GM12864 (cell line): Measurements from ENCODE around the gene ZNF827.

Experiments
- DNase-seq: peaks from one replicate; pipeline ENCODE4 v3.0.0-alpha.2; 2011; ENCODE audit warnings: low read depth
- H3K4me3 ChIP-seq: 2 replicates; pipeline ENCODE4 v1.5.1; 2011; ENCODE audit warnings: mild to moderate bottlenecking, low read depth, low read length, control low read depth
- TF ChIP-seq, protein P1 (sequence below): IDR thresholded peaks from 2 replicates; pipeline ENCODE4 v1.5.1; 2011; ENCODE audit warnings: low read depth, mild to moderate bottlenecking, moderate library complexity, low read length, control low read depth, inconsistent platforms; ENCODE audit errors: missing control alignments

The ZNF827 gene

DNA sequence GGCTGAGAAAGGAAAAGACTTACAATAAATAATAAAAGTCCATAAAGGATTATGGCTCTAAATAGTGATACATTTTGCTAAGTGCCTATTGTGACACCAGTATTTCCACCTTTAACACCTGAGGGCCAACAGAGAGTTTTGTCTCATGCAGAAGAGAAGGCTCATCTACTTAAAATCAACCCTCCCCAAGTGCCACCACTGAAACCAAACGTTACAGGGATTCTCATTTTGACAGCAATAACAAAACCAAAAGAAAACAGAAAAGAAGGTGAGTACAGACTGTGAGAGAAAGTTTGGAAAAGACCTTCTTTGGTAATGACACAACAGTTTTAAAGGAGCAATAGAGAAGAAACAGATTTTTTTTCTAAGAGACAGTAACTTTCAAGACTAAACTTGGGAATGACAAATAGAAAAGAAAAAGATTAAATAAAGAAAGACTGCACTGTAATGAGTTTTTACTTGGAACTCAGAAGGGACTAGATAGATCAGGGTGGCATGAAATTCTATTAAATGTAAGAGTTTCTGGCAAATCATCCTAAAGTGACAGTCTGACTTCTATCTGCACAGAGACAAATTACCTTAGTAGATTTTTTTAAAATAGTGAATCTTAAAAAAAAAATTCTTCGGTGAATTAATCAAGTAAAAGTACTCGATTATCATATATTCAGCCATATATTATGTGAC is 109.7 kb downstream of the ZNF827 start:
- TF ChIP-seq, protein P1, sequence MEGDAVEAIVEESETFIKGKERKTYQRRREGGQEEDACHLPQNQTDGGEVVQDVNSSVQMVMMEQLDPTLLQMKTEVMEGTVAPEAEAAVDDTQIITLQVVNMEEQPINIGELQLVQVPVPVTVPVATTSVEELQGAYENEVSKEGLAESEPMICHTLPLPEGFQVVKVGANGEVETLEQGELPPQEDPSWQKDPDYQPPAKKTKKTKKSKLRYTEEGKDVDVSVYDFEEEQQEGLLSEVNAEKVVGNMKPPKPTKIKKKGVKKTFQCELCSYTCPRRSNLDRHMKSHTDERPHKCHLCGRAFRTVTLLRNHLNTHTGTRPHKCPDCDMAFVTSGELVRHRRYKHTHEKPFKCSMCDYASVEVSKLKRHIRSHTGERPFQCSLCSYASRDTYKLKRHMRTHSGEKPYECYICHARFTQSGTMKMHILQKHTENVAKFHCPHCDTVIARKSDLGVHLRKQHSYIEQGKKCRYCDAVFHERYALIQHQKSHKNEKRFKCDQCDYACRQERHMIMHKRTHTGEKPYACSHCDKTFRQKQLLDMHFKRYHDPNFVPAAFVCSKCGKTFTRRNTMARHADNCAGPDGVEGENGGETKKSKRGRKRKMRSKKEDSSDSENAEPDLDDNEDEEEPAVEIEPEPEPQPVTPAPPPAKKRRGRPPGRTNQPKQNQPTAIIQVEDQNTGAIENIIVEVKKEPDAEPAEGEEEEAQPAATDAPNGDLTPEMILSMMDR, result no peak
- DNase-seq, result peak; percentile 61

DNA sequence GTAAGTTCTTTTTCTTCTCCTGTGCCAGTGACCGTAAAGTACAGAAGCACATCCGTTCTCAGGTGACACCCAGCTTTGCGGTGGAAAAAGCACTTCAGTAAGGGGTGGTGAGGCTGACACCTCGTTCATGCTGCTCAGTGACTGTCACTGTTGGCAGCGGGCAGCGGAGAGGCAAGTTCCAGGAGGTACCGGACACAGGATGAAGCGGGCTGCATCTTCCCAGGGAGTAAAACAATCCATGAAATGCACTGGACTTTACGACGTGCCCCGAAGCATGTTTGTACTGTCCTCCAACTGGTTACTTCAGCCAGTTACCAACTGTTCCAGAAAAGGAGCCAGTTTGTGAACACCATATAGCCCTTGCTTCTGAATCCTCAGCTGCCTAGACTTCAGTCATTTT is 110.7 kb downstream of the ZNF827 start:
- TF ChIP-seq, protein P1, result no peak
- H3K4me3 ChIP-seq, result no peak overlapping the region
- no peak for DNase-seq

More for the DNA sequence above, 109.7 kb downstream of the ZNF827 start:
- no peak overlapping the region for H3K4me3 ChIP-seq

DNA sequence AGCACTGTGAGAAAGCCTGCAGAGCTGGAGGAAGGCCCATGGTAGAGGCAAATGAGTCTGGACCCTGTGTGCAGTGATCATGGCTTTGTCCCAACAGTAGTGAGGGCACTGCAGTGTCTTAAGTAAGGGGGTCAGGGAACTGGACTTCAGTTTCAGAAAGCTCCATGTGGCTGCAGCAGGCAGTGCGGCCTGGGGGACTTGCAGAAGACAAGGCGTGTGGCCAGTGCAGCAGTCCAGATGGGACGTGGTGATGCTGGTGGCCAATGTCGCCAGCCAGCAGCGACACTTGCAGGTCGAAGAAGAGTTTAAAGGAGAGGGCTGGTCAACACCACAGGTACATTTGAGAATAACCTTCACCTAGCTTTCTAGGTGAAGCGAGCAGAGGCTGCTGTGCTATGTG is 113.4 kb downstream of the ZNF827 start:
- no peak for DNase-seq
- TF ChIP-seq, protein P1, result peak; percentile 10
- H3K4me3 ChIP-seq, result no peak overlapping the region

DNA sequence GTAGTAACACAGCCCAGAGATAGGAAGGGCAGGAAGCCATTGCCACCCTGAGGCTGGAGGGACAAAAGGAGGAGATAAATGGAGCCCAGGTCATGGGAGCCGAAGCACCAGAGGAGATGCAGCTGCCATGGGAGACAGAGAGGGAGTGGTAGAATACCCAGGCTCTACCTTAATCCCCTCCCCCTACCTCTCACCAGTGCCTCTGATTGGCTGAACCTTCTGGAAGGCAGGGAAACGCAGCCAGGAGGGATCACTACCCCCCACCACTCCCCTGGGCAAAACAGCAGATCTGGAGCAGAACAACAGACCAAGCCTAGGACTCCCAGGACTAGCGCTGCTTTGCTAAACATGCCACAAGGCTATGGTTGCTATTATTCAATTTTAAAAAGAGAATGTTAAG is 114.2 kb downstream of the ZNF827 start:
- TF ChIP-seq, protein P1, result no peak
- DNase-seq, result no peak
- H3K4me3 ChIP-seq, result no peak overlapping the region

DNA sequence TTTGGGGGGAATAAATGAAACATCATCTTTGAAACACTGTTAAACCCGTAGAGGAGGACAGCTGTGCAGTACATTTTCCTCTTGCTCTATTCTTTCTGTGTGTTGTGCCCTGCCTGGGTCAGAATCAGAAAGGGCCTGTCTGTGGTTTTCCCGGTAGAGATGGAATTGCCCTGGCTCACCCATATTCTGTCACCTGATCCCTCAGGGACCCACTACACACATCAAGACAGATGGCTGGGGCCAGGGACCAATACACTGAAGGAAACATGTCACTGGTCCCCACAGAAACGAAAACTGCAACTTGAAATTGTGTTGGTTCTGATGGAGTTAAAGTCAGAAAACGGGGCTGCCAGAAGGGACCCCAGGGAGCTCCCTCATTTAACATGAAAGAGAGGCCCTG is 114.9 kb downstream of the ZNF827 start:
- TF ChIP-seq, protein P1, result no peak
- no peak overlapping the region for H3K4me3 ChIP-seq
- no peak for DNase-seq

DNA sequence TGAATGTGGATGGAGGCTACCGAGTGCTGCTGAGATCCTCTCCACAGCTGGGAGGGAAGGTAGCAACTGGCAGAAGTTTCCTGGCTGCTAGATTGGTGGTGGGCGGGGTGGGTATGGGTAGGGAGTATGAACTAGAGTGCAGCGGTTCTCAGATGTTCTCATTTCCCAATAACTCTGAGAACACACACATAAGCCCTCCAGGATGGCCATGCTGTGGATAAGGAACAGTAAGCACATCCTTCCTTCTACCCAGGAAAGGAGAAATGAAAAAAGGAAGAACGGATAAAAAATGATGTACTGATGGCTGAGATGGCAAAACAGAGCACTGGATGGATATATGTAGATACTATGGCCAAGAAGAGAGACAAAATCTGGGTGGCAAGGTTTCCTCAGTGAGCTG is 116.0 kb downstream of the ZNF827 start:
- TF ChIP-seq, protein P1, result no peak
- H3K4me3 ChIP-seq, result no peak overlapping the region
- no peak for DNase-seq

DNA sequence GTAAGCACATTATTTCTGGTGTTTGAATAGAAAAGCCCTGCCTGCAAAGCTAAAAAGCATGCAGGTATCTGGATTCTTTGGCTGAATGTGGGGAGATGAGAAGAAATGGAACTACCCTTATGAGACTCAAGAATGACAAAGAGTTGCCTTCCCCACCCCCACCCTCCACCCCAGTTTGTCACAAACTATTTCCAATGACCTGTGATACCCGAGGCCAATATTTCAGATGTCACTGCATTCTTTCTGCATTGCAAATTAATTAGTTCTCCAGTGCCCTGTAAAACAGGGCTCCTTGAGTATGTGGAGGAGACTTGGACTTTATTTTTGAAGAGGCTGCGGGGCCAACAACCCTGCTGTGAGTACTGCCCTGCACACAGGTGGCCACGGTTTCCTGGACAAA is 116.4 kb downstream of the ZNF827 start:
- no peak overlapping the region for H3K4me3 ChIP-seq
- no peak for DNase-seq
- TF ChIP-seq, protein P1, result no peak
